NCI-H128 (cell line): ENCODE results near the gene RAB31.
A peak's percentile ranks its signal among the peaks of the same experiment; 100 is the strongest.
"Not testable (repeated sequence)": the region's sequence is repeated elsewhere in the genome, so short reads cannot be mapped to it uniquely, and the experiment has no call there.

ENCODE experiments used
- DNase-seq: peaks from one replicate; lab custom pipeline; 2025; ENCODE audit not compliant: unreplicated experiment; lab: John Stamatoyannopoulos, UW

Gene RAB31

DNA sequence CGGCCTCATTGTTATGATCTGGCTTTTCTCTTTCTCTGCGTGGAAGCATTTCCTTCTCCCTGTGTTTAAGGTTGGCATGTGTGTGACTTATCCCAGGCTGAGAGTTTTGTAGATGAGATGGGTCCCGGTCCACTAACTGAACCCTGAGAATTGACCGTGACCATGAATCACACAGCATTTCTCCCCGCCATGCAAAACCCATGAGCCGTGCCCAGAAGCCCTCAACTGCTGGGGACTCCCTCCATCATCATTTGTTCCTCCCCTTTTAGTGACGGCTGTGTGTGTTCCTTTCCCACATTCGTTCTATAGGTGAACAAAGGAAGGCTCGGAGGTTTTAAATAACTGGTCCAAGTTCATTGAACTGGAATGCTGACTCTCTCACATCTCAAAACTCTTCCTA, 147.6 kb downstream of the RAB31 start:
- DNase-seq, result no peak

GRCh38 chr18:9856092-9856491, 148.0 kb downstream of the RAB31 start:
- DNase-seq, result no peak

DNA sequence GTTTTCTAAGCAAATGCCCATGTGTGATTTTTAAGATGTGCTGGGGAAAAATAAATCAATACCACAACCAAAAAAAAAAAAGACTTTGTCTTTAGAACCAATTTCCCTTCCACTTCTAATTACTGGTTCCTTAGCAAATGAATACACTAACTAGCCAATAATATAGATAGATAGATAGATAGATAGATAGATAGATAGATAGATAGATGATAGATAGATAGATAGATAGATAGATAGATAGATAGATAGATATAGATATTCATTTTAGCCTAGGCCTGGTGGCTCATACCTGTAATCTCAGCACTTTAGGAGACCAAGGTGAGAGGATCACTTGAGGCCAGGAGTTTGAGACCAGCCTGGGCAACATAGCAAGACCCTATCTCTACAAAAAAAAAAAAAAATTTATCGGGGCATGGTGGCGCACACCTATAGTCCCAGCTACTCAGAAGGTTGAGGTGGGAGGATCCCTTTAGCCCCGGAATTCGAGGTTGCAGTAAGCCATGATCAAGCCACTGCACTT, 149.4 kb downstream of the RAB31 start:
- not testable (repeated sequence) for DNase-seq

GRCh38 chr18:9858642-9859041, 150.5 kb downstream of the RAB31 start:
- no peak for DNase-seq

DNA sequence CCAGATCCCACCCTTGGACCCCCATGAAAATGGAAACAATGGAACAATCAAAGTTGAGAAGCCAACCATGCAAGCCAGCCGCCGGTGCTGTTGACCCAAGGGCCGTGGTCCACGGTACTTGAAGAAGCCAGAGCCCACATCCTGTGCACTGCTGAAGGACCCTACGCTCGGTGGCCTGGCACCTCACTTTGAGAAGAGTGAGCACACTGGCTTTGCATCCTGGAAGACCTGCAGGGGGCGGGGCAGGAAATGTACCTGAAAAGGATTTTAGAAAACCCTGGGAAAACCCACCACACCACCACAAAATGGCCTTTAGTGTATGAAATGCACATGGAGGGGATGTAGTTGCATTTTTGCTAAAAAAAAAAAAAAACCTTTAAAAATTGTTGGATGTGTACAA, 151.1 kb downstream of the RAB31 start:
- DNase-seq, result no peak

DNA sequence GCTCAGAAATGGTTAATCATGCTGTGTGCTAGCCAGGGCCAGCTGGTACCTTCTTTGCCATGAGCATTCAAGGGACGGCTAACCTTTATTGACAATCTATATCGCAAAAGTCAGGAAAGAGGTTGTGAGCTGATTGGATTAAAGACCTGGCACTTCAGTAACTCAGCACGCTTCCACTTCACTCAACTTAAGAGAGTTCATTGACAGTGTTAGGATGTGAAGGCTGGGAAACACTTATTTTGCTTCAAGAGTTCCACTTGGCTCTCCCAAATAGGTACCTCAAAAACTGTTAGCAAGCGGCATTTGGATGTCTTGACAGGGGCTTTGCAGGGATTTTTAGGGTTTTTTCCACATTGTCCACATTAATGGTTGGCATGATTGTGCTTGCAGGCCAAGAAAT, 152.6 kb downstream of the RAB31 start:
- peak; percentile 27 for DNase-seq

DNA sequence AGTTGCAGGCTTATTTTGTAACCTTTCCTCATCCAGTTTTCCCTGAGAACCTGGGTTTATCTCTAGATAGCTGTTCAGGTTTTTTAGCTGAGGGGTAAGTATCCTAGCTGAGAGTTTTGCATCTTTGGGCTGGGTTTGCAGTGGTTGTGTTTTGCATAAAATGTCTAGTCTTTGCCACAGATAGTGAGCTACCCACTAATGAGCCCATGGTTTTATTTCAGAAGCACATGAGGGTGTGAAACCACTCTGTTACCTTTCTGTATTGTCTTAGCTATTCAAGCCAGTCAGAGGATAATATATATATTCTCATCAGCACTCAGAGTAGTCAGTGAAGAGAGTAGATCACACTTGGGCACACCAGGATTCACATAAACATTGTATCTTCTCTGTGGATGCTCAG, 153.1 kb downstream of the RAB31 start:
- DNase-seq, result no peak

- no peak for DNase-seq
Measured at GRCh38 chr18:9861933-9862332, 153.8 kb downstream of the RAB31 start.

GRCh38 chr18:9862686-9863085, 154.6 kb downstream of the RAB31 start:
- peak; percentile 13 for DNase-seq

DNA sequence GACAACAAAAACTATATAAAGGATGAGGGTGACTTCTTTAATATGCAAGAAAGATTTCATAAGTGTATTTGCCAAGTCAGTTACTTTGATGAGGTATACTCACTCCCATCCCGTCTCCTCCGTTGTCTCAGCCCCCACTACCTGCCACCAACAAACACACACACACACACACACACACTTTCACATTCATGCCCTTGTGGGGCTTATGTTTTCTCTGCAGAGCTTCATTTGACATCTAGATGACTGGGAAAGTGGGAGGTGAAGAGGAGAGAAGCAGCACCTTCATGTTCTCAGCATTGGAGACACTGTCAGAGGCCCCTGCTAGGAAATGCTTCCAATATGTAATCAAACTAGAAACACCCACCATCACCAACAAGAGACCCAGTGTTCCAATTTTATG, 155.2 kb downstream of the RAB31 start:
- no peak for DNase-seq

- no peak for DNase-seq
Measured at GRCh38 chr18:9865764-9866490, 157.8 kb downstream of the RAB31 start.

GRCh38 chr18:9866627-9867026, 158.5 kb downstream of the RAB31 start:
- DNase-seq, result no peak

DNA sequence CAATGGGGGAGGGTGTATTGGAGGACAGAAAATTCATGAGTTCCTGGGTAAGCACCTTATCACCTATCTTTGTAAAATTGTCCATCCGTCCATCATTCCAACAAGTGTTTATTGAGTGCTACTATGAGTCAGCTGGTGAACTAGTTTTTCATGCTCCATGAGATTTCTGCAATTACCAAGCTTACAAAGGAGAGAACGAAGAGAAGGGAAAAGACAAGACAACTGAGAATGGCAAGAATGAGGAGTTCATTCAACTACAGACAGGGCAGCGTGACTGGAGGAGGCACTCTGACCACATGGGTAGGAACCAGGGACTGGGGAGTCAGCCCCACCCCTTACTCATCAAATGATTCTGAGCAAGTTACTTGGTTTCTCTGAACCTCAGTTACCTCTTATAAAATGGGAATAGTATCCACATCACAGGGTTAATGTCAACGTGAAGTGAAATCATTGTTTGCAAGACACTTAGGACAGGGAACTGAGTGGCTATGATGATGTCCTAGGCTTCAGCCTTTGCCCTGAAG, 159.0 kb downstream of the RAB31 start:
- no peak for DNase-seq

GRCh38 chr18:9868857-9869714, 161.0 kb downstream of the RAB31 start:
- DNase-seq, result no peak

GRCh38 chr18:9869715-9870430, 161.8 kb downstream of the RAB31 start:
- no peak for DNase-seq

- DNase-seq, result no peak
Measured at GRCh38 chr18:9870431-9871008, 162.4 kb downstream of the RAB31 start.

DNA sequence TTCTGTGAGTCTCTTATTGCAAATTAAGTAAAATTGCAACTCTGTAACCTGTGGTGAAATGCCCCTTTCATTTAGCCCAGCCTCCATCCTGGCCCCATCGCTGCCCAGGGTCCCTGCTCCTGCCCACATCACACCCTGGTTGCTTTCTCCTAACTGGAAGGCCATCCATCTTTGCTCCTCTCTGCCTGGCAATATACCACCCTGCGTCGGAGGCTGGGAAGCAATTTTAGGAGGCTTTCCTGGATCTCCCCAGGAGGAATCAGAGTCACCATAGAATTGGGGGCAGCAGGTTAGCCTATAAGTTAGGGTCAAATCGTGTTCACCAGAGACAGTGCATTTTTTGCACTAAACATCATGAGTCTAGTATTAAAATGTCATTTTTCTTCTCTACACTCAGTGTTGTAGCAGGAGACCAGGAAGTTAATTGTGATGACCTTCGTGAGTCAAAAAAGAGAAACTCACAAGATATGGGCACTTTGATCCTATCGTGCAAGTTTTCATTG, 163.2 kb downstream of the RAB31 start:
- DNase-seq, result no peak

DNA sequence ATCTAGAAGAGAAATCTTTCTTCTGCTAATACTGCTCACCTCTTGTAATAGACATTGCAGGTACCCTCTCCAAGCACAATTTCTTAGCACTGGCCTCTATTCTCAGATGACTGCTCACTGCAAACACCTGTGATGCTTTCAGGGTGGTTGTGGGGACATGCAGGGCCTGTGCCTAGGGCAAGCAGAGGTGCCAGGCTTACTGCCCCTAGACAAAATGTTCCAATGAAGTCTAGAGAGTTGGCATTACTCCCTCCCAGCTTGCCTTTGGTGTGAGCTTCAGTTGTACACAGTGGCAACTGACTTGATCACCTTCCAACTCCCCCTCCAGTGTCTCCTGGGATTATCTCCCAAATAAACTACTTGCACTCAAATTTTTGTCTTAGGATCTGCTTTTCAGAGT, 164.7 kb downstream of the RAB31 start:
- DNase-seq, result no peak

DNA sequence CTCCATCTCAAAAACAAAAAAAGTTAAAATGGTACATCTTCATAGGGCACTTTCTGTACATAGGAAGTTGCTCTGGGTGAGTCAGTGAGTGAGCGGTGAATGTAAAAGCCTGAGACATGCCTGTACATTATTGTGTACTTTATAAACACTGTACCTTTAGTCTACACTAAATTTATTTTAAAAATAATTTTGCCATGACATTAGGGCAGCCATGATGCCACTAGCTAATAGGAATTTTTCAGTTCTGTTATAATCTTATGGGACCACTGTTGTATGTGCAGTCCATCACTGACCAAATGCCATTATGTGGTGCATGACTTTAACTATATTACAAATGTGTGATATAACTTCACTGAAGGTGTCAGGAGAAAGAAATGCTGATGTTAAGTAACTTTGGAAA, 166.6 kb downstream of the RAB31 start:
- no peak for DNase-seq

DNA sequence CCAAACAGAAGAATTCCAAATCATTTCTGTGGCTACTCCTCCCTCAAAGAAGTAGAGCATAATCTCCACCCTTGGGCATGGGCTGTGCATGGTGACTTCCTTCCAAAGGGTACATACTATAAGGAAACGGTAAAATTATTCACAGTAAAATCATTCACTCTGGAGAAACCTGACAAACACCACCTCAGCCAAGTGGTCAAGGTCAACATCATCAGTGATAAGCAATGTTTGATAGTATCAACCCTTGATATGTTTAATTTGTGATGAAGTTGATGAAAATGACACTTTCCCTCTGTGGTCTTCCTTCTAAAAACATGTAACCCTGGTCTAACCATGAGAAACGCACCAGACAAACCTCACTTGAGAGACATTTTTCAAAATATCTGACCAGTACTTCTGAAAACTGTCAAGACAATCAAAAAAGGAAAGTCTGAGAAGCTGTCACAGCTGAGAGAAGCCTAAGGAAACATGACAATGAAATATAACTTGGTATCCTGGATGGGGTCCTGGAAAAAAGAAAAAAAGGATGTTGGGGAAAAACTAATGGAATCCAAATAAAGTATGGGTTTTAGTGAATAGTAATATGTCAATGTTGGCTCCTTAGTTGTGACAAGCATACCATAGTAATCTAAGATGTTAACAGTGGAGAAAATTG, 168.2 kb downstream of the RAB31 start:
- DNase-seq, result no peak
